ENCODE results near the gene SPAG17.

Gene SPAG17

GRCh38 chr1:118075116-118075515, 109.9 kb downstream of the SPAG17 start:
- DNase-seq (ENCODE audit: low spot score) = no peak

- no peak for DNase-seq (ENCODE audit: low spot score)
Measured at GRCh38 chr1:118073648-118074435, 111.2 kb downstream of the SPAG17 start.

- DNase-seq (ENCODE audit: low spot score) = no peak
Measured at GRCh38 chr1:118049981-118050380, 135.0 kb downstream of the SPAG17 start.

GRCh38 chr1:118047650-118048224, 137.3 kb downstream of the SPAG17 start:
- DNase-seq (ENCODE audit: low spot score) = no peak

- no peak for DNase-seq (ENCODE audit: low spot score)
Measured at GRCh38 chr1:118047006-118047649, 137.9 kb downstream of the SPAG17 start.

- DNase-seq (ENCODE audit: low spot score) = no peak
Measured at GRCh38 chr1:118043624-118044023, 141.4 kb downstream of the SPAG17 start.

GRCh38 chr1:118042501-118042900, 142.5 kb downstream of the SPAG17 start:
- no peak for DNase-seq (ENCODE audit: low spot score)

- no peak for DNase-seq (ENCODE audit: low spot score)
Measured at GRCh38 chr1:118039170-118039569, 145.9 kb downstream of the SPAG17 start.

GRCh38 chr1:118032883-118033282, 152.1 kb downstream of the SPAG17 start:
- no peak for DNase-seq (ENCODE audit: low spot score)

GRCh38 chr1:118028267-118028666, 156.8 kb downstream of the SPAG17 start:
- no peak for DNase-seq (ENCODE audit: low spot score)

- no peak for DNase-seq (ENCODE audit: low spot score)
Measured at GRCh38 chr1:118023199-118023598, 161.8 kb downstream of the SPAG17 start.

GRCh38 chr1:118021668-118022067, 163.4 kb downstream of the SPAG17 start:
- DNase-seq (ENCODE audit: low spot score) = no peak

GRCh38 chr1:118018060-118018459, 167.0 kb downstream of the SPAG17 start:
- no peak for DNase-seq (ENCODE audit: low spot score)

GRCh38 chr1:118013938-118014337, 171.1 kb downstream of the SPAG17 start:
- DNase-seq (ENCODE audit: low spot score) = no peak

GRCh38 chr1:118013336-118013735, 171.7 kb downstream of the SPAG17 start:
- no peak for DNase-seq (ENCODE audit: low spot score)

GRCh38 chr1:118012515-118013124, 172.4 kb downstream of the SPAG17 start:
- DNase-seq (ENCODE audit: low spot score) = no peak

GRCh38 chr1:118008011-118008410, 177.0 kb downstream of the SPAG17 start:
- no peak for DNase-seq (ENCODE audit: low spot score)

GRCh38 chr1:118007391-118007790, 177.6 kb downstream of the SPAG17 start:
- DNase-seq (ENCODE audit: low spot score) = no peak

GRCh38 chr1:118004312-118004711, 180.7 kb downstream of the SPAG17 start:
- no peak for DNase-seq (ENCODE audit: low spot score)

- DNase-seq (ENCODE audit: low spot score) = no peak
Measured at GRCh38 chr1:117985973-117986372, 199.1 kb downstream of the SPAG17 start.

- DNase-seq (ENCODE audit: low spot score) = no peak
Measured at GRCh38 chr1:117985239-117985638, 199.8 kb downstream of the SPAG17 start.

GRCh38 chr1:117981455-117982192, 203.4 kb downstream of the SPAG17 start:
- DNase-seq (ENCODE audit: low spot score) = no peak
